ENCODE measurements around the gene RNF214.
A peak's percentile ranks its signal among the peaks of the same experiment; 100 is the strongest.
"Not testable (repeated sequence)": the region's sequence is repeated elsewhere in the genome, so short reads cannot be mapped to it uniquely, and the experiment has no call there.

Gene RNF214

DNA sequence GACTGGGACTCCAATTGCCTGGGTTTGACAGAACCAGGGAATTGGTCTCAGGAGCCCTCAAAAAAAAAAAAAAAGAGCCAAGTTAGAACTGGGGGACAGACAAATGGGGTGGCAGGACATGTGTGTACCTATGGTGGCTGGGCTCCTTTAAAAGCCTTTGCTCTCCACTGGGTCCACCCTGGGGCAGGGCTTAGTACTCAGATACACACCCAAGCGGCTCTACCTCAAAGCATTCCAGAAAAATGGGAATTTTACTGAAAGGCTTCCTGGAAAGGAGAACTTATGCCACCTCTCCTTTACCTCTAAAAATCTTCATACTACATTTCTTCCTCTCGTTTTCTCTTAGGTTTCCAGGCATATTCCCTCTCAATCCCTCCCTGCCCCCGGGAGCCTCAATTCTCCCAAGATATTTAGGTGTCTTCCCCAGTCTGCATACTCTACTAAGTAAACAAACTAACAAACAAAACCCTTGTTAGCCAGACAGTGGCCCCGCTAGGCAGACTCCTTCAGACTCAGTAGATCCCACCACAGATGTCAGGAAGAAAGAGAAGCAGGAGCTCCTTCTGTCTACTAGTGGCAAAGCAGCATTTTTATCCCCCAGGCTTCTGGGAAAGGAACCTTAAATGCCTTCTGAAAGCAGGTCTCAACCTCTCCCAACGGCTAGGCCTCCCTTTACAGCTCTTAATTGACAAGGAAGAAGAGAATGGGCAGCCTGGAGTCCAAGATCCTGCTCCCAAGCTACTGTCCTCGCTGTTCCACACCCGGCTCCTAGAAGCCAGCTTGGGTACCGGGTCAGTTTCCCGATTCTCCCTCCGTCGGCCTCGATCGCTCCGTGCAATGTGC, 1.3 kb upstream of the RNF214 start:
- DNase-seq (ENCODE audit: low spot score): no peak

DNA sequence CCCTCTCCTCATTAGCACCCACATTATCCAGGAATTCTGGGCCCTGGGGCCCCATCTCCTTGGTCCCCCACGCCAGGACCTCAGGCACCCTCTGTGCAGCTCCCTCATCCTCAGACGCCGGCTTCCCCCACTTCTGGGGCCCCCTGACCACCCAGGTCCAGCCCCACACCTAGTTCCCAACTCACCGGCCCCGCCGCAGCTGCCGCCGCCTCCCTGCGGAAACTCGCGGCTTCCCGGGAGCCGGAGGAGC, 704 bp upstream of the RNF214 start, which contains the start of gene PCSK7:
PCSK7 (minus strand) TSS at position 232 of the 250 bp plus-strand sequence. CDS start 2,229 bp downstream, outside the sequence.
- no peak for DNase-seq (ENCODE audit: low spot score)

DNA sequence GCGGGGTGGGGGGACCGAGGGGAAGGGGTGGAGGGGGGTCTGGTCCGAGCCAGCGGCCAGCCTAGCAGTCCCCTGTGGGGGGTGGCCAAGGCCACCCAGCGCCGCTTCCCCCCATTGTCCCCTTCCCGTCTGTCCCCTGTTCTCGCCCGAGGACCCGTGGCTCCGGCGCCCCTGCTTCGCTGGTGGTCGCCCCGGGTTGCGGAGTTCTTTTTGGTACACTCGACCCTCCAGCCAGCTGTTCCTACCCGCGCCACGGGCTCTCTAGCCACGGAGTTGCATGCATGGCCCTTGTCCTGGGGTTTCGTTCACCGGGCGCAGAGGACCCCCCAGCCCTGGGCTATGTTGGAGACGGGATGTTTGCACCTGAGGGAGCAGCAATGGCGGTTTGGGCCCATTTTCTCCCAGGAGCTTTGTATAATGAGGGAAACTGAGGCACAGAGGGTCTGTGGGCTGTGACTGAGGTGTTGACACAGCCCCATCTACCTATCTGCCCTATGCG, 489 bp downstream of the RNF214 start:
- peak; percentile 7 for DNase-seq (ENCODE audit: low spot score)

DNA sequence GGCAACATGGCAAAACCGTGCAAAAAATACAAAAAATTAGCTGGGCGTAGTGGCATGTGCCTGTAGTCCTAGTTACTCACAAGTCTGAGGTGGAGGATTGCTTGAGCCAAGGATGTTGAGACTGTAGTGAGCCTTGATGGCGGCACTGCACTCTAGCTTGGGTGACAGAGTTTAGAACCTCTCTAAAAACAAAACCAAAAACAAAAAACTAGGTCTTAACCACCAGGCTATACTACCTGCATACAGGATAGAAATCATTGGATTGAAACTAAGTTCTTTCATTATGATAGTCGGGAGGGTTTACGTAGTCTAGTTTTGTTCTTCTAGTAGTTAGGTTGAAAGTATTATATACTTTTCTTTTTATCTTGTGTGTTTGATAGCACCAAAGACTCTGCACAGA, 5.8 kb downstream of the RNF214 start:
- no peak for DNase-seq (ENCODE audit: low spot score)

DNA sequence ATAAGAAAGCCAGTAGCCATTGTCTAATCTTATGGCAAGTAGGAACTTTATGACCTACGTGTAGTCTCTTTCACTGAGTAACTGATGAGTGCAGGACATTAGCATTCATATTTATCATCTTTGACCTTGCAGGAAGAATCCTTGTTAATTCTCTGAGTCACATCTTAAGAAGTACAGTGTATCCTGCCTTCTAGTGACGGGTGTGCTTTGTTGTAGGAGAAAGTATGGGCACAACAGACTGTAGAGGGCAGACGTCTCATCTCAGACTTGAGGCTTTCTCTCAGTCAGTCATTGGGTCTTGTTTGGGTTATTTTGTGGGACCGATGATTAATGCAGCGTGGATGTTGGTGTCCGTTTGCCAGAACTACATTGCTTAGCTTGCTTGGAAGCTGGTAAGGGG, 6.8 kb downstream of the RNF214 start:
- DNase-seq (ENCODE audit: low spot score): peak; percentile 93

DNA sequence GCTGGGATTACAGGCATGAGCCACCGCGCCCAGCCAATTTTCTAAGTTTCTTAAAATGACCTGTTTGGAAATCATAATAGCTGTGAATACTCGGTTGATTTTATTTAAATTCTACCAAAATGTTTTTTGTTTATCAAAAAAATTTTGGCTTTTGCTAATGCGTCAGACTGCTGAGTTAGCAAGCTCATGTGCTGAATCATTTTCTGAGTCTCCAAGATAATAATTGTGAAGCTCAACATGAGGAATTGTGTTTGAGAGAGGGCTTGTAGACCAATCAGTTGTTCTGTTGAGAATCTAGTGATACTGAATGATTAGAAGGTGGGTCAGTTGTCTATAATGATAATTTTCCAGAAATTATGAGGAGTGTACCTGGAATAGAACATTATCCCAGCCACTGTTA, 15.9 kb downstream of the RNF214 start:
- no peak for DNase-seq (ENCODE audit: low spot score)

DNA sequence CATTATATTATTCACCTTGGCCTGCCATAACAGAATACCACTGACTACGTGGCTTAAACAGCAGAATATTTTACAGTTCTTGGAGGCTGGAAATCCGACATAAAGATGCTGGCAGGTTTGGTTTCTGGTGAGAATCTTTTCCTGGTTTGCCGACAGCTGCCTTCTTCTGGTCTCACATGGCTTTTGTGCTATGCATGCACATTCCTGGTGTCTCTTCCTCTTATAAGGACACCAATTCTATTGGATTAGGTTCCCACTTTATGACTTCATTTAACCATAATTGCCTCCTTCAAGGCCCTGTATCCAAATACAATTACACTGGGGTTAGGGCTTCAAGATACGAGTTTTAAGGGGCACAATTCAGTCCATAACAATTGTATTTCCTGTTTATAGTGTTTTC, 17.1 kb downstream of the RNF214 start:
- no peak for DNase-seq (ENCODE audit: low spot score)

DNA sequence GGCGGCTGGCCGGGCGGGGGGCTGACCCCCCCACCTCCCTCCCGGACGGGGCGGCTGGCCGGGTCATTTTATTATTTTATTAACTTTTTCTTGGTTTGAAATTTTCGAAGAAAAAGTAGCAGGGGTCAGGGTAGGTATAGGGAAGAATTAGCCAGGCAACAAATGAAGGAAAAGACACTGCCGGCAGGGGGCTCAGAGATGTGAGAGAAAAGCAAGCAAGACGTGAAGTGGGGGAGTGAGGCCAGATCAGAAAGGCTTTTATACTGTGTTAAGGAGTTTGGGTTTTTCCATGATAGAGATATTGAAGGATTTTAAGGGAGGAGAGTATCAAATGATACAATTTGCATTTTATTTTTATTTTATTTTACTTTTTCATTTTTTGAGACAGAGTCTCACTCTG, 19.0 kb downstream of the RNF214 start:
- DNase-seq (ENCODE audit: low spot score): no peak

DNA sequence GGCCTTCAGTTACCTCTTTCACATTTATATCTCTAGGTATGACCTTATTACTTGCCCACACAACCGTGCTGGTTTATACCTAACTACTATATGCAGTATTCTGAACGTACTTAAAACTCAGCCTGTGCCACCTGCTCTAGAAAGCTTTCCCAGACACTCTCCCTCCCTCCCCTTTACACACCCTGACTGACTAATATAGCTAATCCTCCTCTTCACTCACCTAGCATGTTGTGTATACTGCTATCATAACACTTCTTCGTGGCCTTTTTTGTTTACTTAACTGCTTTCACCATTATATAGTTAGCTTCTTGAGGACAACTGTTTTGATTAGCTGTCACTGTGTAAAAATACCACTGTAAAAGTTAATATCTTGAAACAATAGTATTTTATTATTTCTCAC, 23.5 kb downstream of the RNF214 start:
- DNase-seq (ENCODE audit: low spot score): no peak

DNA sequence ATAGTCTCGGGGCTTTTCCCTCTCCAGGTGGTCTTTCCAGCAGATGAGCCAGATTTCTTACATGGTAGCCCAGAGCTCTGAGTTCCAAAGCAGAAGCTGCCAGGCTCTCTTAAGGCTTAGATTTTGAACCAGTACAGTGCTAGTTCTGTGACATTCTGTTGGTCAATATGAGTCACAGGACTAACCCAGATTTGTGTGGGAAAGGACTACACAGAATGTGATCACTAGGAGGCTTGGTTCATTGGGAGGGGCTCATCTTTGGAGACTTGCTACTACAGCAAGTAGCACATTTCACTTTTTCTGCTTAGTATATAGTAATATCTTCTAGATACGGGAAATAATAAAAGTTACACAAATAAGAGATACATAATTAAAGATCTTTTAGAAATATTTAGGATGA, 24.1 kb downstream of the RNF214 start:
- DNase-seq (ENCODE audit: low spot score): no peak

DNA sequence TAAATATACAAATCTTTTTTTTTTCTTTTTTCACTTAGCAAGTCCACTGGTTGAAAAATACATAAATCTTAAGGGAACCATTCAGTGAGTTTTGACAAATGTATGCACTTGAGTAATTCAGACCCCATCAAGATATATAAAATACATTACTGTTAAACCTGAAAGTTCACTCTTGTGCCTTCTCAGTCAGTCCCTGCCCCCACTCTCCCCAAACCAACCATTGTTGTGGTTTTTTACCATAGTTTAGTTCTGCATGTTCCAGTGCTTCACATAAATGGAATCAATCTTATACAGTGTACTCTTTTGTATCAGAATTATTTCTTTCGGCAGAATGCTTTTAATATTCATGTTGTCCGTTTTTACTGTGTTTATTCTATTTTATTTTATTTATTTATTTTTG, 26.1 kb downstream of the RNF214 start:
- DNase-seq (ENCODE audit: low spot score): no peak

DNA sequence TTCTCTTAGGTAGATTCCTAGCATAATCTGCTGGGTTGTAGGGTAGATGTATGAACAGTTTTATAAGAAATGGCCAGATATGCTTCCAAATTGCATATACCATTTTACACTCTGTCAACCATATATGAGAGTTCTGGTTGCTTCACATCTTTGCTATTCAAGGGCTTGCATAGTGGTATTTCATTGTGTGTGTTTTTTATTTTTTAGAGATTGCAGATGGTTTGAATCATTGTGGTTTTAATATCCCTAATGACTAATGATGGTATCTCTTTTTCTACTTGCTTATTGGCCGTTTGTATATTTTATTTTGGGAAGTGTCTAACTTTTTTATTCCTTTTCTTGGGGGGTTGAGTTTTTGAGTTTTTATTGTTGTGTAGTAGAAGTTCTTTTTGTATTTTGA, 26.9 kb downstream of the RNF214 start:
- no peak for DNase-seq (ENCODE audit: low spot score)

DNA sequence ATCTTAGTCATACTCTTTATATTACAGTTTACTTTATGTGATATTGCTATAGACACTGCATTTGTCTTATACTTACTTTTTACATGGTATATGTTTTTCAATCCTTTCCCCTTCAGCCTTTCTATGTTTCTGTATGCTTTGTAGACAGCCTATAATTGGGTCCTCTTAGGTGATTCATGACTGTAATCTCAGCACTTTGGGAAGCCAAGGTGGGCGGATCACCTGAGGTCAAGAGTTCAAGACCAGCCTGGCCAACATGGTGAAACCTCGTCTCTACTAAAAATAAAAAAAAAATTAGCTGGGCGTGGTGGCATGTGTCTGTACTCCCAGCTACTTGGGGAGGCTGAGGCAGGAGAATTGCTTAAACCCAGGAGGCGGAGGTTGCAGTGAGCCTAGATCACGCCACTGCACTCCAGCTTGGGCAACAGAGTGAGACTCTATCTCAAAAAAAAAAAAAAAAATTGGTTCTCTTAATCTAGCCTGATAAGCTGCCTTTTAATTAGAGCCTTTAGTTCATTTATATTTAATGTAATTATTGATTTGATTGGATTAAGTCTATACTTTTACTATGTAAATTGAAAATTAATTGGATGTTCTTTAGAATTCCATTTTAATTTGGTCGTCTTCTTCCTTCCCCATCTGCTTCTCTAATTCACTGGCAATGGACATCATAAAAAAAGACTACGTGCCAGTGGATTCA, 32.3 kb downstream of the RNF214 start:
- not testable (repeated sequence) for DNase-seq (ENCODE audit: low spot score)

DNA sequence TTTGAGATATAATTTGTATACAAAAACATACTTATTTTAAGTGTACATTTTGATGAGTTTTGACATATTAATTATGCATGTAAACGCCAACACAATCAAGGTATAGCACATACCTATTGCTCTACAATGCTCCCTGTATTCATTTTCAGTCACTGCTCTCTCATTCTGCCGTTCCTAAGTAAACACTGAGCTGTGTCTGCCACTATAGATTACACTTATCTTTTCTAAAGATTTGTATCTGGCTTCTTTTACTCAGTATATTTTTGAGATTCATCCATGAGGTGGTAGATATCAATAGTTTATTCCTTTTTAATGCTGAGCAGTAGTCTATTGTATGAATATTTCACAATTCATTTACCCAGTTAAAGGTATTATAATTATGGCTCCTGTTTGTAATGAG, 33.3 kb downstream of the RNF214 start:
- DNase-seq (ENCODE audit: low spot score): no peak

DNA sequence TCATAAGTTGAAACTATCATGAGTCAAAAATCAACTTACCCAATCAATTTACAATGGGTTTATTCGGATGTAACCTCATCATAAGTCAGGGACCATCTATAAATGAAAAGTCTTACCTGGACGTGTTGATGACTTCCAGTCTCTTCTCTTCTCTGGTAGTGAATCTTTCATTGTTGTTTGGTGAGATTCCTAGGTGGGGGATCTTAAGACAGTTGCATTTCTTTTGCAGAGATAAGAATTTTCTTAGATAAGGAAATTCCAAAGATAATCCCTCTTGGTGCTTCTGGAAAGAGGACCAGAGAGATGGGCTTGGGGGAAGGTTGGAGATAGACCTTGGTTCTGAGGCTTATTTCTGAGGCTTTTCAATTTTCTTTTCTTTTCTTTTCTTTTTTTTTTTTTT, 37.4 kb downstream of the RNF214 start:
- no peak for DNase-seq (ENCODE audit: low spot score)

DNA sequence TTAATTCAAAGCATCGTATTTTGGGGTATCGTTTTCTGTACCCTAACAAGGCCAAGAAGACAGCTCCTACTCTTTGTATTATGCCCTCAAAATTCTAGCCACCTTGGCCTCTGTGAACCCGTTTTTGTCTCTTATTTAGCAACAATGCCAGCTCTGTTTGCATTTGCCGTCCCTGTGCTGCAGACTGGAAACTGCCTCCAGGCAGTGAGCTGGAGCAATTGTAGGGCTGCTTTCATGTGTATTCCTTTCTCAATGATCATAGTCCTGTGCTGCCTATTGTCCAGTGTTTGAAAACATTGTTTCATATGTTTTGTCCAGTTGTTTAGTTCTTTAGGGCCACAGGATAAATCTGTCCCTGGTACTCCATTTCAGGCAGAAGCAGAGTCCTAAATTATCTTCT, 38.7 kb downstream of the RNF214 start:
- DNase-seq (ENCODE audit: low spot score): no peak

DNA sequence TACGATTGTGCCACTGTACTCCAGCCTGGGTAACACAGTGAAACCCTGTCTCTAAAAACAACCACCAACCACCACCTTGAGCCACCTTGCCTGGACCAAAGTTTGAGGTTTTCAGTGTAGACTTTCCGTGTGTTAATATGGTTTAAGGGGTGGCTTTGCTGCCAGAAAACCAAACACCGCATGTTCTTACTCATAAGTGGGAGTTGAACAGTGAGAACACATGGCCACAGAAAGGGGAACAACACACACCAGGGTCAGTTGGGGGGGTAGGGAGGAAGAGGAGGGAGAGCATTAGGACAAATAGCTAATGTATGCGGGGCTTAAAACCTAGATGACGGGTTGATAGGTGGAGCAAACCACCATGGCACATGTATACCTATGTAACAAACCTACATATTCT, 39.7 kb downstream of the RNF214 start:
- DNase-seq (ENCODE audit: low spot score): not testable (repeated sequence)

DNA sequence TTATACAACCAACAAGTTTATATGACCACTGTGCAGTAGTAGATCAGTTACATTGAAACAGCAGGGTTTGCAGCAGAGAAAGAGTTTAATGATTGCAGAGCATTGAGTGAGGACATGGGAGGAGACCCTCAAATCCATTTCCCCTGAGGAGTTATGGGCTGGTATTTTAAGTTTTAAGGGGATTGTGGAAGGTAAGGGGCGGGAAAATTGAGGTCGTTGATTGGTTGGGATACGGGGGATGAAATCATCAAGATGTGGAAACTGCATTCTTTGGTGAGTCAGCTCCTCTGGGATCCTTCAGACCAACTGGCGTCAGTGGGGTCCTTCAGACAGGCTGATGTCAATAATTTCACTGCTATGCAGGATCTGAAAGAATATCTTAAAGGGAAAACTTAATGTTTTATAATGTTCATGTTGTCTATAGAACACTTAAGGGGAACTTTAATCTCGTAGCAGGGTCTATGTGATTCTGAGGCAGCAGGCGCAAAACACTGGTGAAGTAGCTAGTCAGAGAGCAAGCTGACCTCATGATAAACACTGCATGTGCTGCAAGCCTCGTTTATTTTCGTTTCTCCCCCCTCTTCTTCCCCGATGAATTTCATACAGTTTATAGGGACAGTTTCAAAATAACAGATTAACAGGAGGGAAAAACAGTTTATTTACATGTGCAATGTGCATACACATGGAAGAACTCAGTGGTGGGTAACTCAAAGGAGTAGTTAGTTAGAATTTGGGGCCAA, 41.2 kb downstream of the RNF214 start:
- DNase-seq (ENCODE audit: low spot score): no peak

DNA sequence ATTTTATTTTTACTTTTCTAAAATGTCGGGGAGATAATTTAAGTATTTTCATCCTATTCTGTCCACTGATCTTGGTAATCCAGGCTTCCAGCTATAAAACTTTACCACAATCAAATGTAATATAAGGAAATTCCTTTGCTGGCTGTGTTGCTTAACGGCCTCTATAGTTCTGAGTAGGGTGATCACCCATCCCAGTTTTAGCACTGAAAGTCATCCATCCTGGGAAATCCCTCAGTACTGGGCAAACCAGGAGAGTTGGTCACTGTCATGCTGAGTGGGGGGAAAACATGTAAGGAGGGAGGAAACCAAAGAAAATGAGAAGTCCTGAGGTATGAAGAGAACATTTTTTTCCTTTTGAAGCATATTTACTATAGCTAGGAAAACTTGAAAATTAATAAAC, 45.9 kb downstream of the RNF214 start:
- DNase-seq (ENCODE audit: low spot score): no peak

DNA sequence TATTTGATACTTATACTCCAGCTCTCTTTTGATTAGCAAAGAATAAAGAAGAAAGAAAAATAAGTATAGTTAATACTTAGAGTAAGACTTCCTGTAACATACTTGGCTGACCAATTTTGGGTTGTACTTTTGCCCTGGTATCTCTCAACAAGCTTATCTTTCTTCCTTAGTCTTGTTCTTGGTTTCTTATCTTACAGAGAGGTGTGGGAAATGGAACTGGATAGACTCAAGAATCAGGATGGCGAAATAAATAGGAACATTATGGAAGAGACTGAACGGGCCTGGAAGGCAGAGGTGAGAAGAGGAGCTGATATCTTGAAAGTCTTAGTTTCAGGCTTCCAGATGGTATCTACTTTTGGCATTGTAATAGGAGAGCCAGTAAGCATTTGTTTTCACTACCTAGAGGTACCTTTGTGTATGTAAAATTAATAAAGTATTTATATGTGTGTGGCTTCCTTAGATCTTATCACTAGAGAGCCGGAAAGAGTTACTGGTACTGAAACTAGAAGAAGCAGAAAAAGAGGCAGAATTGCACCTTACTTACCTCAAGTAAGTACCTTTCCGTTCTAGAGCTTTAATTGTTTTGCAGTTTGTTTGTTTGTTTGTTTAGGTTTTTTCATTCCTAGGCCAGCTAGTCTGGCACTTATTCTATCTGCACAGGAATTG, 47.4 kb downstream of the RNF214 start:
- DNase-seq (ENCODE audit: low spot score): no peak

DNA sequence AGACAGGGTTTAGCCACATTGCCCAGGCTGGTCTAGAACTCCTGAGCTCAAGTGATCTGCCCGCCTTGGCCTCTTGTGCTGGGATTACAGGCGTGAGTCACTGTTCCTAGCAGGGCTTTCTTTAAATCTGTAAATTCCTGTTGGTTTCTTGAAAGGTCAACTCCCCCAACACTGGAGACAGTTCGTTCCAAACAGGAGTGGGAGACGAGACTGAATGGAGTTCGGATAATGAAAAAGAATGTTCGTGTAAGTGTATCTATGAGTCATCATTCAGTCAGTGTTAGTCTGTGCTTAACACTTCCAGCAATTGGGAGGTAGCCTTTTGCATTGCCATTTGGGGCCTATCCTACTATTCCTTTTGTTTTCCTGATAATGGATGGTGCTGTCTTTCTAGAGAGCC, 48.7 kb downstream of the RNF214 start:
- peak; percentile 100 for DNase-seq (ENCODE audit: low spot score)

DNA sequence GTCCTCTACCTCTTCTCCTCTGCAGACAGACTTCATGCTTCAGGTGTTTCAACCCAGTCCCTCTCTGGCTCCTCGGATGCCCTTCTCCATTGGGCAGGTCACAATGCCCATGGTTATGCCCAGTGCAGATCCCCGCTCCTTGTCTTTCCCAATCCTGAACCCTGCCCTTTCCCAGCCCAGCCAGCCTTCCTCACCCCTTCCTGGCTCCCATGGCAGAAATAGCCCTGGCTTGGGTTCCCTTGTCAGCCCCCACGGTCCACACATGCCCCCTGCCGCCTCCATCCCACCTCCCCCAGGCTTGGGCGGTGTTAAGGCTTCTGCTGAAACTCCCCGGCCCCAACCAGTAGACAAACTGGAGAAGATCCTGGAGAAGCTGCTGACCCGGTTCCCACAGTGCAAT, 49.4 kb downstream of the RNF214 start:
- no peak for DNase-seq (ENCODE audit: low spot score)

All from kidney capillary endothelial cell (primary cell).